IMR-90 (cell line): ENCODE results near the gene CACNA2D4. TPM values are rescaled to one million over a fixed set of nuclear protein-coding genes. Genes with fewer than 3 reads are reported as not detected.

Source experiments
- ATAC-seq: fragments of 200-7000 bp; cut with Tn5 transposase; 2 replicates; pipeline ENCODE4 v1.9.1; 2020; ENCODE audit warnings: low read depth, mild to moderate bottlenecking, moderate library complexity
- BruUV-seq: library from RNA; stranded (reverse); fragments of 400-500 nt; replicated peaks from 2 replicates; lab custom pipeline; 2021; lab: Mats Ljungman, UMichigan
- CTCF ChIA-PET: fragments of 300-600 bp; formaldehyde crosslinking; extraction: SDS; loops from one replicate; lab custom pipeline; 2021; ENCODE audit warnings: antibody characterized with exemption; lab: Yijun Ruan, JAX
- POLR2A ChIA-PET: fragments of 300-600 bp; sonication (Branson Sonifier 250); formaldehyde crosslinking; loops from one replicate; lab custom pipeline; 2022; ENCODE audit warnings: antibody characterized with exemption; ENCODE audit not compliant: unreplicated experiment; lab: Charles Lee
- DNase-seq: peaks from one replicate; pipeline ENCODE4 v3.0.0; 2013
- H2AFZ ChIP-seq: replicated peaks from 2 replicates; pipeline ENCODE3; 2013; ENCODE audit warnings: low read length, mild to moderate bottlenecking; ENCODE audit not compliant: poor library complexity
- H2AK5ac ChIP-seq: 2 replicates; pipeline ENCODE4 v1.6.1; 2013; ENCODE audit warnings: low read depth, low read length, inconsistent platforms
- H2AK9ac ChIP-seq: replicated peaks from 2 replicates; pipeline ENCODE3; 2013; ENCODE audit warnings: mild to moderate bottlenecking, low read depth, low read length, moderate library complexity; ENCODE audit not compliant: poor library complexity
- H2BK120ac ChIP-seq: 2 replicates; pipeline ENCODE4 v1.6.1; 2013; ENCODE audit warnings: low read depth, low read length, inconsistent platforms
- H2BK15ac ChIP-seq: 3 replicates; pipeline ENCODE4 v1.6.1; 2013; ENCODE audit warnings: low read depth, low read length, inconsistent platforms
- H2BK20ac ChIP-seq: 2 replicates; pipeline ENCODE4 v1.6.1; 2013; ENCODE audit warnings: low read depth, mild to moderate bottlenecking, inconsistent platforms, low read length, moderate library complexity
- H2BK5ac ChIP-seq: 2 replicates; pipeline ENCODE4 v1.6.1; 2013; ENCODE audit warnings: mild to moderate bottlenecking, low read depth, low read length, inconsistent platforms; ENCODE audit not compliant: poor library complexity, severe bottlenecking
- H3K14ac ChIP-seq: replicated peaks from 2 replicates; pipeline ENCODE4 v1.6.1; 2013; ENCODE audit warnings: low read depth, low read length, inconsistent platforms
- H3K18ac ChIP-seq: 2 replicates; pipeline ENCODE4 v1.6.1; 2013; ENCODE audit warnings: low read depth, low read length, control low read depth
- H3K23ac ChIP-seq: 2 replicates; pipeline ENCODE4 v1.6.1; 2013; ENCODE audit warnings: low read depth, low read length, inconsistent platforms
- H3K27ac ChIP-seq: 2 replicates; pipeline ENCODE4 v1.5.1; 2013; ENCODE audit warnings: mild to moderate bottlenecking, control low read depth, low read length; ENCODE audit not compliant: insufficient read depth
- H3K27me3 ChIP-seq: 2 replicates; pipeline ENCODE4 v1.6.1; 2013; ENCODE audit warnings: low read length; ENCODE audit not compliant: control insufficient read depth, insufficient read depth
- H3K36me3 ChIP-seq: 2 replicates; pipeline ENCODE4 v1.6.1; 2013; ENCODE audit warnings: low read length, mixed read lengths; ENCODE audit not compliant: control insufficient read depth, insufficient read depth
- H3K4ac ChIP-seq: 2 replicates; pipeline ENCODE4 v1.6.1; 2013; ENCODE audit warnings: low read depth, low read length, inconsistent platforms
- H3K4me1 ChIP-seq: 2 replicates; pipeline ENCODE4 v1.6.1; 2013; ENCODE audit warnings: low read length, mixed read lengths; ENCODE audit not compliant: control insufficient read depth, insufficient read depth
- H3K4me2 ChIP-seq: 2 replicates; pipeline ENCODE4 v1.6.1; 2013; ENCODE audit warnings: low read depth, mild to moderate bottlenecking, control low read depth, low read length, moderate library complexity
- H3K4me3 ChIP-seq: 2 replicates; pipeline ENCODE4 v1.5.1; 2013; ENCODE audit warnings: low read depth, mild to moderate bottlenecking, control low read depth, low read length, moderate library complexity; ENCODE audit not compliant: insufficient read depth
- H3K56ac ChIP-seq: 2 replicates; pipeline ENCODE4 v1.6.1; 2013; ENCODE audit warnings: low read length, inconsistent platforms; ENCODE audit not compliant: insufficient read depth; ENCODE audit errors: extremely low read depth
- H3K79me1 ChIP-seq, 2 experiments: 2 replicates each; pipeline ENCODE4 v1.6.1; 2013; ENCODE audit warnings: low read length in 2 of 2, inconsistent platforms in 1 of 2, low read depth in 1 of 2
- H3K9ac ChIP-seq: 2 replicates; pipeline ENCODE4 v1.6.1; 2013; ENCODE audit warnings: low read depth, low read length, control low read depth
- H3K9me1 ChIP-seq: 2 replicates; pipeline ENCODE4 v1.6.1; 2013; ENCODE audit warnings: low read length, inconsistent platforms; ENCODE audit not compliant: insufficient read depth
- H3K9me3 ChIP-seq: 2 replicates; pipeline ENCODE4 v1.6.1; 2013; ENCODE audit warnings: low read length; ENCODE audit not compliant: control insufficient read depth, insufficient read depth
- H4K20me1 ChIP-seq: 2 replicates; pipeline ENCODE4 v1.6.1; 2013; ENCODE audit warnings: low read length, inconsistent platforms; ENCODE audit not compliant: insufficient read depth
- H4K5ac ChIP-seq: 2 replicates; pipeline ENCODE4 v1.6.1; 2013; ENCODE audit warnings: mild to moderate bottlenecking, low read depth, low read length, control low read depth
- H4K8ac ChIP-seq, 2 experiments: 2 replicates each; pipeline ENCODE4 v1.6.1; 2013; ENCODE audit warnings: low read depth in 2 of 2, low read length in 2 of 2, control low read depth in 1 of 2, inconsistent platforms in 1 of 2
- H4K91ac ChIP-seq: 2 replicates; pipeline ENCODE4 v1.6.1; 2013; ENCODE audit warnings: low read depth, low read length, inconsistent platforms; ENCODE audit not compliant: insufficient read depth
- CEBPB ChIP-seq: IDR thresholded peaks from 2 replicates; pipeline ENCODE4 v1.6.1; 2012; ENCODE audit warnings: low read depth, low read length, improper control_type of control experiment
- ELK1 ChIP-seq: fragments of 150-350 bp; IDR thresholded peaks from 2 replicates; pipeline ENCODE4 v1.6.1; 2016; ENCODE audit warnings: low read depth, mild to moderate bottlenecking, low read length, moderate library complexity, borderline replicate concordance
- MAFK ChIP-seq: IDR thresholded peaks from 2 replicates; pipeline ENCODE4 v1.6.1; 2012; ENCODE audit warnings: low read depth, low read length, improper control_type of control experiment
- RAD21 ChIP-seq: IDR thresholded peaks from 2 replicates; pipeline ENCODE4 v1.6.1; 2012; ENCODE audit warnings: low read length, improper control_type of control experiment
- USF2 ChIP-seq: fragments of 150-350 bp; IDR thresholded peaks from 2 replicates; pipeline ENCODE4 v1.6.1; 2017; ENCODE audit warnings: mild to moderate bottlenecking, antibody characterized with exemption, low read length, low read depth
- WGBS, 2 experiments: methylation state at CpG; one replicate each; pipeline versions ENCODE4 v1.1.5 to v1.1.7; 2013; ENCODE audit warnings: missing lambda C conversion rate in 2 of 2; ENCODE audit not compliant: insufficient read length in 1 of 2; ENCODE audit errors: extremely low coverage in 2 of 2; 5-methylcytosine and 5-hydroxymethylcytosine counted together
- dilution Hi-C: fragments of 300-500 bp; cut with HindIII; formaldehyde crosslinking; loops from one replicate; pipeline ENCODE4 v1.14.3; 2018; ENCODE audit warnings: low sequenced_read_pairs; ENCODE audit not compliant: unreplicated experiment
- in situ Hi-C: fragments of 300-500 bp; cut with MboI; formaldehyde crosslinking; loops from 3 replicates; pipeline ENCODE4 v1.14.3; 2019; ENCODE audit warnings: low sequenced_read_pairs, inconsistent platforms, mixed read lengths
- intact Hi-C: fragments of 100-400 bp; cut with micrococcal nuclease; formaldehyde crosslinking; loops from 2 replicates; pipeline ENCODE4 v1.10.0; 2022
- polyA plus RNA-seq, 3 experiments: library from polyadenylated mRNA; depleted of rRNA; stranded (reverse); fragments of >200 nt; gene quantifications; 2 replicates each; pipeline ENCODE4 v1.2.3, GENCODE V29; 2012; ENCODE audit warnings: low replicate concordance in 1 of 3
- total RNA-seq: library from RNA; depleted of rRNA; stranded (reverse); fragments of >200 nt; gene quantifications from 2 replicates; pipeline ENCODE4 v1.2.3, GENCODE V29; 2012

CACNA2D4 gene
- total and polyA plus RNA-seq, 2 of the 4 experiments (the other 2 are of a cell fraction): 0.18 to 0.22 TPM

- no peak overlapping the region for H3K9ac ChIP-seq
- BruUV-seq: no TSS peak
- no peak for TF ChIP-seq ELK1
- no peak for TF ChIP-seq CEBPB
- no peak for TF ChIP-seq RAD21
- no peak for TF ChIP-seq USF2
- TF ChIP-seq MAFK: no peak
- H3K4me1 ChIP-seq: no peaks in the 10 kb centered on the region
- no peak overlapping the region for H3K27ac ChIP-seq
- no peak overlapping the region for H2BK120ac ChIP-seq
- no peak overlapping the region for H4K5ac ChIP-seq
- no peak overlapping the region for H3K4me3 ChIP-seq
- no peak for DNase-seq
- no peak overlapping the region for H2AFZ ChIP-seq
- H3K79me1 ChIP-seq: no peaks in the 10 kb centered on the region
- no peaks in the 10 kb centered on the region for H3K9me1 ChIP-seq
- no peaks in the 10 kb centered on the region for H3K36me3 ChIP-seq
- H4K8ac ChIP-seq: no peak overlapping the region
- no peak overlapping the region for H2BK15ac ChIP-seq
- 50% methylated on average over 1 of the region's 8 CpGs; no CpG with 5 or more reads in 1 of the 2 experiments for WGBS, 2 experiments
- ChIA-PET POLR2A (no interaction called here), CTCF (no interaction called here)
- H2BK20ac ChIP-seq: no peak overlapping the region
- no peaks in the 10 kb centered on the region for H3K9me3 ChIP-seq
- no peak overlapping the region for H3K56ac ChIP-seq
- H3K4ac ChIP-seq: no peak overlapping the region
- no peaks in the 10 kb centered on the region for H4K20me1 ChIP-seq
- no peak overlapping the region for H3K18ac ChIP-seq
- H4K91ac ChIP-seq: no peak overlapping the region
- no peak overlapping the region for H2BK5ac ChIP-seq
- H2AK5ac ChIP-seq: no peak overlapping the region
- H3K27me3 ChIP-seq: peaks cover 18% of the 10 kb centered on the region
- H2AK9ac ChIP-seq: no peak overlapping the region
- H3K14ac ChIP-seq: no peak overlapping the region
- dilution Hi-C loops (no loop called here), in situ Hi-C loops (no loop called here), intact Hi-C loops (no loop called here)
- H3K23ac ChIP-seq: no peak overlapping the region
- no peak for ATAC-seq
- no peak overlapping the region for H3K4me2 ChIP-seq
Observed at GRCh38 chr12:1890119-1890703, 28.2 kb downstream of the CACNA2D4 start.
